Measurements from ENCODE around the gene MAP2. TPM values are rescaled to one million over a fixed set of nuclear protein-coding genes. Genes with fewer than 3 reads are reported as not detected.

Gene MAP2
- total RNA-seq, 1 donor, result 26.5 TPM

- DNase-seq (ENCODE audit: low read depth), result no peak
- TF ChIP-seq, protein P1, sequence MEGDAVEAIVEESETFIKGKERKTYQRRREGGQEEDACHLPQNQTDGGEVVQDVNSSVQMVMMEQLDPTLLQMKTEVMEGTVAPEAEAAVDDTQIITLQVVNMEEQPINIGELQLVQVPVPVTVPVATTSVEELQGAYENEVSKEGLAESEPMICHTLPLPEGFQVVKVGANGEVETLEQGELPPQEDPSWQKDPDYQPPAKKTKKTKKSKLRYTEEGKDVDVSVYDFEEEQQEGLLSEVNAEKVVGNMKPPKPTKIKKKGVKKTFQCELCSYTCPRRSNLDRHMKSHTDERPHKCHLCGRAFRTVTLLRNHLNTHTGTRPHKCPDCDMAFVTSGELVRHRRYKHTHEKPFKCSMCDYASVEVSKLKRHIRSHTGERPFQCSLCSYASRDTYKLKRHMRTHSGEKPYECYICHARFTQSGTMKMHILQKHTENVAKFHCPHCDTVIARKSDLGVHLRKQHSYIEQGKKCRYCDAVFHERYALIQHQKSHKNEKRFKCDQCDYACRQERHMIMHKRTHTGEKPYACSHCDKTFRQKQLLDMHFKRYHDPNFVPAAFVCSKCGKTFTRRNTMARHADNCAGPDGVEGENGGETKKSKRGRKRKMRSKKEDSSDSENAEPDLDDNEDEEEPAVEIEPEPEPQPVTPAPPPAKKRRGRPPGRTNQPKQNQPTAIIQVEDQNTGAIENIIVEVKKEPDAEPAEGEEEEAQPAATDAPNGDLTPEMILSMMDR (IDR thresholded peaks at IDR 0.05; ENCODE audit: insufficient read depth, low read length), result no peak
- no peak overlapping the region for H3K4me3 ChIP-seq (ENCODE audit: low read depth, low read length)
These were observed 247.3 kb downstream of the MAP2 start for GRCh38 chr2:209671020-209671680.

GRCh38 chr2:209673811-209674210 lies 250.0 kb downstream of the MAP2 start:
- H3K4me3 ChIP-seq (ENCODE audit: low read depth, low read length), result no peak overlapping the region
- DNase-seq (ENCODE audit: low read depth), result no peak
- TF ChIP-seq, protein P1 (IDR thresholded peaks at IDR 0.05; ENCODE audit: insufficient read depth, low read length), result no peak

- no peak overlapping the region for H3K4me3 ChIP-seq (ENCODE audit: low read depth, low read length)
- DNase-seq (ENCODE audit: low read depth), result no peak
- TF ChIP-seq, protein P1 (IDR thresholded peaks at IDR 0.05; ENCODE audit: insufficient read depth, low read length), result no peak
These were observed 256.7 kb downstream of the MAP2 start for GRCh38 chr2:209680596-209680995.

- TF ChIP-seq, protein P1 (IDR thresholded peaks at IDR 0.05; ENCODE audit: insufficient read depth, low read length), result no peak
- no peak overlapping the region for H3K4me3 ChIP-seq (ENCODE audit: low read depth, low read length)
- DNase-seq (ENCODE audit: low read depth), result no peak
These were observed 257.4 kb downstream of the MAP2 start for GRCh38 chr2:209681201-209681735.

DNA sequence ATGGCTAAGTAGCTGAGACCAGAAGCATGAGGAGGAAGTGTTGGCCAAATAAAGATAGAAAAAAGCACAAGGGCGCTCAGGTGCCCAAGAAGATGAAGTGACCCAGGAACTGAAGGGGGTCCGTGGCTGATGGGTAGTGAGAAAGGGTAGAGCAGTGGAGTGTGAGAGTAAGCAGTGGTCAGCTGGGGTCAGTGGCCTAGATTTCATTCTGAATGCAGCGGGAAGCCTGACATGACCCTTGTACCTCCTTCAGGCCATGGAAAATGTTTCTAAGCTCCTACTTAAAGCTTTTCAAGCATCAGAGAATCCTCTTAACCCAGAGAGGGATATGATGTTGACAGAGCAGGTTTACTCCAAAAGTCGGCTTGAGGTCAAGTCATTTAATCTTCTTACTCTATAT lies 258.8 kb downstream of the MAP2 start:
- H3K4me3 ChIP-seq (ENCODE audit: low read depth, low read length), result no peak overlapping the region
- TF ChIP-seq, protein P1 (IDR thresholded peaks at IDR 0.05; ENCODE audit: insufficient read depth, low read length), result no peak
- no peak for DNase-seq (ENCODE audit: low read depth)

DNA sequence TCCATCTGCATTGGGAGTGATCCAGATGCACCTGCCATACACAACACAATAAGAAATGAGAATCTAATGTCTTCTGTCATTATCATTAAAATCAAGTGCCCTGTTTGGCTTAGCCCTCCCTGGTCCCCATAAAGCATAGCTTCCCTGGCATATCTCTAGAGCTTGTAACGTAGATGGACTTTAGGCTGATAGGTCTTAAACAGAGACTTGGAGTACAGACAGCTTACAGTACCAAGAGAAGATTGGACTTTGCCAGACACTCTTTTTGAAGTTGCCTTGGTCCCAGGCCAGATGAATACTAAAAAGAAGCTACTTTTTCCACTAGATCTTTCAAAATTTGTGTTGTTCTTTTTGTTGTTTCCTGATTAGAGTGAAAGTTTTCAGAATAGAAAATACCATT lies 261.5 kb downstream of the MAP2 start:
- no peak for DNase-seq (ENCODE audit: low read depth)
- TF ChIP-seq, protein P1 (IDR thresholded peaks at IDR 0.05; ENCODE audit: insufficient read depth, low read length), result no peak
- H3K4me3 ChIP-seq (ENCODE audit: low read depth, low read length), result no peak overlapping the region
